AML-193 (cell line): ENCODE data around the gene PAPOLG.
"Not testable (repeated sequence)": the region's sequence is repeated elsewhere in the genome, so short reads cannot be mapped to it uniquely, and the experiment has no call there.

Experiments
- DNase-seq, 2 experiments: peaks; one replicate each; lab custom pipeline; 2025; lab: John Stamatoyannopoulos, UW

PAPOLG gene

GRCh38 chr2:60822987-60823386 is 66.9 kb downstream of the PAPOLG start:
- no peak for DNase-seq

- DNase-seq, result no peak
These were observed 67.7 kb downstream of the PAPOLG start for GRCh38 chr2:60823694-60824305.

DNA sequence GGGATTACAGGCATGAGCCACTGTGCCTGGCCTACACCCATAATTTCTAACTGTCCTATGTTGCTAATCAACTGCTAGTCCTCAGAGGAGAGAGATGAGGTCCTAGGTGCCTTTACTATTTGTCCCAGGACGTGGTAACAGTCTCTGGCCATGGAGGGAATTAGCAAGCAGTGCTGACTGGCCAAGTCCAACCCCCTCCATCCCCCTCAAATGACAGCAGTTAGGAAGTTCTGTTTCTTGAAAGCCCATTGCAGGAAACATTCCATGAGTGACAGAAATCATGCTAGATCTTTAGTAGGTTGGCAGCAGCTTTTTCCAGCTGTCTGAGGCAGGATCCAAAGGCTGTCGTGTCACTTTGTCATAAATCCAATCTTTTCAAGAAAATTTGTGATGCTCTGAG is 69.6 kb downstream of the PAPOLG start:
- no peak for DNase-seq

- no peak for DNase-seq
These were observed 70.0 kb downstream of the PAPOLG start for GRCh38 chr2:60826111-60826510.

DNA sequence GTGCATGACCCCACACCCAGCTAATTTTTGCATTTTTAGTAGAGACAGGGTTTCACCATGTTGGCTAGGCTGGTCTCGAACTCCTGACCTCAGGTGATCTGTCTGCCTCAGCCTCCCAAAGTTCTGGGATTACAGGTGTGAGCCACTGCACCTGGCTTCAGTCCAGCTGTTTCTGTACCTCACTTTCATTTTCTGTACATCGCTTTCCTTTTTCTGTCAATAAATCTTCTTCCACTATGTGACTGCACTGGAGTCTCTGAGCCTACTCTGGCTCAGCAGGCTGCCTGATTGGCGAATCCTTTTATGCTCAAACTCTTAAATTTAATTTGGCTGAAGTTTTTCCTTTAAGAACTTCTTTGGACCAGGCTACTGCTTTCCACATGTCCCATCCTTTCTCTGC is 70.8 kb downstream of the PAPOLG start:
- not testable (repeated sequence) for DNase-seq

- DNase-seq, result no peak
These were observed 71.3 kb downstream of the PAPOLG start for GRCh38 chr2:60827369-60827768.

- DNase-seq, result no peak
These were observed 74.9 kb downstream of the PAPOLG start for GRCh38 chr2:60830991-60831390.

DNA sequence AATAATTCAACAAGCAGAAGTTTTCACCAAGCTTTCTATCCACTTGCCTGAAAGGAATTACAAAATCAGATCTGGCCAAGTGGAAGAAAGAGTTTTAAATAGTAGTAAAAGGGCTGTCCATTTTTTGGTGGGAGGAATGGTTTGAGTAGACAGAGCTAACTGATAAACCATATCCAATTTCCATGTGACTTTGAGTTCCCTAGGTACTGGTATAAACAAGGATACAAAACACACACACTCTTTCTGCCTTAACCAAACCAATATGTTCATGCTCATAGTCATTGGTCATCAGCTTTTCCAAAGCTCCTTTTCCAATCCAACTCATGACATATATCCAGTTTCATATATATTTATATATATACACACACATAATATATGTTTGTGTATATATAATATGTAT is 75.9 kb downstream of the PAPOLG start:
- no peak for DNase-seq

DNA sequence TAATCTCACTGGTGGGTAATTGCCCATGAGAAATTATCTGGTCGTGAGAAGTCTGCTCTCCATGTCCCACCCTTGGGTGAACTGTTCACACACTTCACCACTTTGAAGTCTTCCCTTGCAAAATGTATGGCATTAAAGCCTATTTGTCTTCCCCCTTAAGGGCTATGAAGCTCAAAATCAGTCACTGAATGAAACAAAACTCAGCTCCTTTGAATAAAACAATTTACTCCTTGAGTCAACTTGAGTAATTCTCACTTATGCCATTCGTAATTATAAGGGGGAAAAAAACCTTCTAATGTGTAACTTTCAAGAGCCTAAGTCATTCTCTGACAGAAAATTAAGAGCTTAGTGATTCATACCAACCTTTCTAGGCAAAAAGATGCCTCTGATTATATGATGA is 76.6 kb downstream of the PAPOLG start:
- no peak for DNase-seq

DNA sequence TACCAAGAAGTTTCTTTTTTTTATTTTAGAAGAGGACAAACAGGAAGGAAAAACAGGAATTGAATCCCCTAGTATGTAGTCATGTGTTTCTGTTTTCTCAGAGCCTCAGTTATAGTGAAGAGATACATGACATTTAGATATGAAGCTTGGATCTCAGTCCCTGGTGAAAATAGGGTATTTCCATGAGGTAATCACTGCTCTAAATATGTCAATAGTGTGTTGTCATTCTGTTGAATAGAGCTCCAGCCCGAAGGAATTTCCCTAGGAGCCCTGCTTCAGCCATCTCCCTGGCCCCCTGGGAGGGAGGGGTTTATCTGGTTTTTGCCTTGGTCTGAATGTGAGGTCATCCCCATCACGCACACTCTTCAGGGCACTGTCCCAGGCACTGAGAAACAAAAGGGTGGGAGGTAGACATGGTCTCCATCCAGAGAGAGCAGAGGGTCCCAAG is 78.2 kb downstream of the PAPOLG start:
- no peak for DNase-seq

DNA sequence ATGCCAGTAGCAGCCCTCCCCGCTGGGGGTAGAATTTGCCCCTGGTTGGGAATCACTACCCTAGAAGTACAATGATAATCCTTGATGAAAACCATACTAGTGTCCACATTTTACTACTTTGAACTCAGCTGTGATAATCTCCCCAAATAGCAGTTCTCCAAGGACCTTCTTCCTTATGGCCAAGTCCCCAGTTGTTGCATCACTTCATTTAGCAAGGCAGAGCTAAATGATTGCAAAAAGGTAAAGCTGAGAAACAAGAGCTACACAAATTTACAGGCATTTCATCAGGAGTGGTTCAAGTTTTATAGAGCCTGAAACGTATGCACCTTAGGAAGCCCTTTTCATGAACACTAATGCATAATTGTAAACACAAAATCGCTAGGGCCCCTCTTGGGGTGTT is 80.4 kb downstream of the PAPOLG start:
- peak; percentile 13 to 18 for DNase-seq

GRCh38 chr2:60837123-60837522 is 81.1 kb downstream of the PAPOLG start:
- peak in 1 of 2 experiments; percentile 2 for DNase-seq

DNA sequence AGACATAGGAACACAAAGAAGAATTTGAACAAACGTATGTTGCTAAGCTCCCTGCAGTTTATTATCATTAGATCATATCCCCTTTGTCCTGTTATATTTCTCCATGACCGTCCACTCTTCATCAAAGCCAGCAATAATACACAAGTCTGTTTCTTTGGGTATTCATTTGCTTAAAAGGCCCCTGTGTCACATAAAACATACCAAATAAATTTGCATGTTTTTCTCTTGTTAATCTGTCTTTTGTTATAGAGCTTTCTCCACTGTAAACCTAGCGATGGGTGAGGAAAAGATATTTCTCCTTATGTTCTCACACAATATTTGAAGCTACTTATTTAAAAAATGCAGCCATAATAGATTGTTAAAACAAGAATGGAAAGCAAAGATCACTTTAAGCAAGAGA is 82.4 kb downstream of the PAPOLG start:
- DNase-seq, result no peak

DNA sequence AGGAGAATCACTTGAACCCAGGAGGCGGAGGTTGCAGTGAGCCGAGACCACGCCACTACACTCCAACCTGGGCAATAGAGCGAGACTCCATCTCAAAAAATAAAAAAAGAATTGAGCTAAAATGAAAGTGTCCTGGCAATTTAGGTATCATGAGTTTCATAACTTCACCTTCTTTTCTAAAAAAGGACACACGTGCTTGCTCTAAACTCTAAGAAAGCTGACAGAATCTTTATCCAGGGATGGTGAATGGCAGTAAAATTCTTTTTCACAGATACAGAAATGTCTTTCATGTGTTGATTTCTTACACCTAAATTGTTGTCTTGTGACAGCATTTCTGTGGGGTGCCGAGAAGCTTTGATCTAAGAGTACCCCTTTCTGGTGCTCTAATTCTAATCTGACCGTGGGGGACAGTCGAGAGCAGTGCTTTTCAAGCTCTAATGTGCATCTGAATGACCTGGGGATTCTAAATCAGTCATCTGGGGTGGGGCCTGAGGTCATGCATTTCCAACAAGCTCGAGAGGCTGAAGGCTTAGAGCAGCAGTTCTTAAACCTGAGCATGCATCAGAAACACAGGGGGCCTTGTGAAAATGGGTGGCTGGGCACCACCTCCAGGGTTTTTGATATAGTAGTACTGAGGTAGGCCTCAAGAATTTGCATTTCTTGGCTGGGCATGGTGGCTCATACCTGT is 83.2 kb downstream of the PAPOLG start:
- DNase-seq, result no peak

GRCh38 chr2:60840880-60841279 is 84.8 kb downstream of the PAPOLG start:
- DNase-seq, result no peak

DNA sequence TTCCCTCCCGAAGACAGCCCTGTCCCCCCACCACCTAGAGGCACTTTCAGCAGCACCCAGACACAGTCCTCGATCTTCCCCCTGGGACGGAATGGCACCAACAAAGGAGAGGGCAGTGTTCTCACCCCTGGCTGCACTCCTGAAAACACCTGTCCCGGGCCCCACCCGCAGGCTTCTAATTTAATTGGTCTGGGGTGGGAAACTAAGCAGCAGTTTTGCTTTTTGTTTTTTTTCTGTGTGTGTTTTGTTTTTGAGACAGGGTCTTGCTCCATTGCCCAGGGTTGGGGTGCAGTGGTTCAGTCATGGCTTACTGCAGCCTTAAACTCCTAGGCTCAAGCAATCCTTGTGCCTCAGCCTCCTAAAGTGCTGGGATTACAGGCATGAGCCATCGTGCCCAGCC is 86.9 kb downstream of the PAPOLG start:
- DNase-seq, result no peak

DNA sequence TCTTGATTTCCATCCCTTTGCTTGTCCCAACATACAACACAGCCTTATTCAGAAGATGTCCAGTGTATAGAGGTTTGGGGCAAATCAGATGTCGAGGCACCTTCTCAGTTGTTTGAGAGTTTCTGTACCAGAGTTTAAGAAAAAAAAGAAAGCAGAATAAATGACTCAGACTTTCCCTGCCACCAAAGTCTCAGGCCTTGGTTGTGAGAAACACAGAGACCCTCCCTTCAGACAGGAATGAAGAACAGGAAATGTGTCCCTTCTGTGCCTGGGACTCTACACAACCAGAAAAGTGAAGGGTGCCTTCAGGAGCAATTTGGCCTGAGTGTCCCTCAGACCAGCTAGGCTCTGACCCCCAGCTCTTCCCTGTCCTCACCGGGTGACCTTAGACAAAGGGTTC is 88.0 kb downstream of the PAPOLG start:
- DNase-seq, result no peak

DNA sequence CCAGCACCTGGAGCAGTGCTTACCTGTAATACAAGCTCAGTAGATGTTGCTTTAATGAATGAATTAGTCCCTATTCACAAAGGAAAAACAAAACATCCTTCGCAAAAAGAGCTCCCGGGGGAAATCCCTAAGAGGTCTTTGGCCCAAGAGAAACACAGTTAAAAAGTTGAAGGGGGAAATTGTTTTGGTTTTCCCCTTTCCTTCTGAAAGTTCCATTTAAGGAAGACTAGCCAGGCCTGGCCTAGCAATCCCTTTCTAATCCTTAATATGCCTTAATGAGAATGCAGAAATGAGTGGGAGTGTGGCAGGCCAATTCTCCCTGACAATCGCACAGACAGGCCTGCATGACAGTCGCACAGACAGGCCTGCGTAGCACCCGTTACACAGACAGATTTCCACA is 91.8 kb downstream of the PAPOLG start:
- no peak for DNase-seq
